H1 (cell line): ENCODE results near the gene EPB41L5. TPM values are rescaled to one million over a fixed set of nuclear protein-coding genes. Genes with fewer than 3 reads are reported as not detected.

ENCODE experiments used
- CTCF ChIA-PET: fragments of 300-600 bp; sonication (Branson Sonifier 250); formaldehyde crosslinking; loops from one replicate; lab custom pipeline; 2021; ENCODE audit not compliant: partially characterized antibody; lab: Charles Lee
- POLR2A ChIA-PET: fragments of 300-600 bp; sonication (Branson Sonifier 250); formaldehyde crosslinking; loops from one replicate; lab custom pipeline; 2021; ENCODE audit warnings: inconsistent platforms; ENCODE audit not compliant: partially characterized antibody; lab: Charles Lee
- DNase-seq, 2 experiments: peaks; one replicate each; pipeline versions ENCODE4 v3.0.0 to v3.0.0-alpha.2; 2010 to 2022; ENCODE audit warnings: low spot score in 2 of 2, low read depth in 1 of 2, mixed read lengths in 1 of 2
- FAIRE-seq: peaks from 2 replicates; lab custom pipeline; 2011; peaks lifted over from hg19 to GRCh38; lab: Jason Lieb, UNC
- H2AFZ ChIP-seq: 2 replicates; pipeline ENCODE4 v1.8.1; 2012; ENCODE audit warnings: low read length, inconsistent platforms
- H2AK5ac ChIP-seq: 2 replicates; pipeline ENCODE4 v1.6.1; 2013; ENCODE audit warnings: low read depth, low read length
- H2BK120ac ChIP-seq: replicated peaks from 2 replicates; pipeline ENCODE3; 2013; ENCODE audit warnings: low read depth, low read length, inconsistent platforms
- H2BK12ac ChIP-seq: 2 replicates; pipeline ENCODE4 v1.6.1; 2013; ENCODE audit warnings: low read depth, low read length
- H2BK15ac ChIP-seq: 2 replicates; pipeline ENCODE4 v1.6.1; 2013; ENCODE audit warnings: low read length
- H2BK20ac ChIP-seq: 2 replicates; pipeline ENCODE4 v1.6.1; 2013; ENCODE audit warnings: low read length
- H2BK5ac ChIP-seq: 2 replicates; pipeline ENCODE4 v1.6.1; 2013; ENCODE audit warnings: low read depth, low read length
- H3K14ac ChIP-seq: 2 replicates; pipeline ENCODE4 v1.6.1; 2013; ENCODE audit warnings: inconsistent platforms; ENCODE audit not compliant: insufficient read length
- H3K18ac ChIP-seq: 2 replicates; pipeline ENCODE4 v1.6.1; 2013; ENCODE audit warnings: low read length; ENCODE audit errors: extremely low read depth
- H3K23ac ChIP-seq: 2 replicates; pipeline ENCODE4 v1.6.1; 2013; ENCODE audit warnings: inconsistent platforms; ENCODE audit not compliant: insufficient read length
- H3K23me2 ChIP-seq: 2 replicates; pipeline ENCODE4 v1.6.1; 2013; ENCODE audit warnings: low read depth, low read length
- H3K27ac ChIP-seq: 2 replicates; pipeline ENCODE4 v1.6.1; 2011; ENCODE audit warnings: low read depth, low read length, inconsistent platforms
- H3K27me3 ChIP-seq, 4 experiments: replicated peaks in 1 of 4; 1 replicate in 1 of 4; 2 replicates in 3 of 4; pipeline versions ENCODE4 v1.6.1 to v1.8.1; 2011 to 2013; ENCODE audit warnings: low read length in 3 of 4, mild to moderate bottlenecking in 3 of 4, inconsistent platforms in 2 of 4, mixed read lengths in 2 of 4, moderate library complexity in 1 of 4; ENCODE audit not compliant: control insufficient read depth in 3 of 4, insufficient read depth in 3 of 4; ENCODE audit errors: extremely low read depth in 1 of 4
- H3K36me3 ChIP-seq, 4 experiments: 2 replicates each; pipeline versions ENCODE4 v1.6.1 to v1.8.1; 2011 to 2013; ENCODE audit warnings: mild to moderate bottlenecking in 4 of 4, low read length in 3 of 4, moderate library complexity in 2 of 4, control low read depth in 1 of 4, inconsistent platforms in 1 of 4; ENCODE audit not compliant: insufficient read depth in 4 of 4, control insufficient read depth in 2 of 4
- H3K4ac ChIP-seq: replicated peaks from 2 replicates; pipeline ENCODE3; 2013; ENCODE audit warnings: low read length, low read depth, mixed read lengths, inconsistent platforms; ENCODE audit not compliant: insufficient read length
- H3K4me1 ChIP-seq, 4 experiments: replicated peaks in 1 of 4; 1 replicate in 1 of 4; 2 replicates in 3 of 4; pipeline versions ENCODE4 v1.6.1 to v1.8.1; 2011 to 2013; ENCODE audit warnings: low read length in 3 of 4, inconsistent platforms in 2 of 4, mixed read lengths in 1 of 4; ENCODE audit not compliant: insufficient read depth in 4 of 4, control insufficient read depth in 3 of 4
- H3K4me2 ChIP-seq, 2 experiments: 2 replicates each; pipeline versions ENCODE4 v1.6.1 to v1.8.1; 2011 to 2013; ENCODE audit warnings: low read depth in 2 of 2, low read length in 2 of 2, control low read depth in 1 of 2, inconsistent platforms in 1 of 2, mild to moderate bottlenecking in 1 of 2; ENCODE audit not compliant: insufficient read depth in 1 of 2
- H3K4me3 ChIP-seq, 4 experiments: fragments of 200-600, 300-600 bp in 1 of 4; sonication (generic), shearing (Covaris generic), sonication (Bioruptor Twin) in 1 of 4; 2 replicates each; pipeline versions ENCODE4 v1.5.1 to v1.8.1; 2011 to 2016; ENCODE audit warnings: low read length in 4 of 4, low read depth in 3 of 4, control low read depth in 2 of 4, inconsistent platforms in 2 of 4, mild to moderate bottlenecking in 2 of 4, mixed read lengths in 1 of 4, moderate library complexity in 1 of 4; ENCODE audit not compliant: insufficient read depth in 2 of 4; ENCODE audit errors: extremely low read depth in 1 of 4
- H3K56ac ChIP-seq: replicated peaks from 2 replicates; pipeline ENCODE3; 2013; ENCODE audit warnings: low read depth, mild to moderate bottlenecking, mixed read lengths, low read length, inconsistent platforms; ENCODE audit not compliant: insufficient read length
- H3K79me1 ChIP-seq: 2 replicates; pipeline ENCODE4 v1.6.1; 2013; ENCODE audit warnings: low read depth, low read length, control low read depth
- H3K79me2 ChIP-seq, 2 experiments: 2 replicates each; pipeline versions ENCODE4 v1.6.1 to v1.8.1; 2012 to 2013; ENCODE audit warnings: low read length in 2 of 2, mild to moderate bottlenecking in 2 of 2, inconsistent platforms in 1 of 2; ENCODE audit not compliant: insufficient read depth in 2 of 2, control insufficient read depth in 1 of 2
- H3K9ac ChIP-seq, 4 experiments: replicated peaks in 1 of 4; 1 replicate in 1 of 4; 2 replicates in 3 of 4; pipeline versions ENCODE4 v1.6.1 to v1.8.1; 2011 to 2013; ENCODE audit warnings: low read depth in 3 of 4, low read length in 3 of 4, control low read depth in 2 of 4, mild to moderate bottlenecking in 2 of 4, moderate library complexity in 2 of 4, inconsistent platforms in 1 of 4; ENCODE audit errors: extremely low read depth in 1 of 4
- H3K9me3 ChIP-seq, 2 experiments: 2 replicates each; pipeline versions ENCODE4 v1.6.1 to v1.8.1; 2012 to 2013; ENCODE audit warnings: mild to moderate bottlenecking in 2 of 2, moderate library complexity in 2 of 2, control low read depth in 1 of 2, inconsistent platforms in 1 of 2, low read depth in 1 of 2, low read length in 1 of 2, mixed read lengths in 1 of 2; ENCODE audit not compliant: insufficient read depth in 2 of 2
- H4K20me1 ChIP-seq, 2 experiments: replicated peaks in 1 of 2; 2 replicates each; pipeline versions ENCODE3 to v1.8.1; 2011 to 2013; ENCODE audit warnings: inconsistent platforms in 2 of 2, low read length in 2 of 2, mild to moderate bottlenecking in 1 of 2; ENCODE audit not compliant: insufficient read depth in 2 of 2, control insufficient read depth in 1 of 2
- H4K5ac ChIP-seq: 2 replicates; pipeline ENCODE4 v1.6.1; 2013; ENCODE audit warnings: low read length, low read depth, mixed read lengths, inconsistent platforms; ENCODE audit not compliant: insufficient read length
- H4K8ac ChIP-seq: 2 replicates; pipeline ENCODE4 v1.8.0; 2013; ENCODE audit warnings: mild to moderate bottlenecking, moderate library complexity, low read length, inconsistent platforms; ENCODE audit not compliant: insufficient read depth; ENCODE audit errors: extremely low read depth
- H4K91ac ChIP-seq: replicated peaks from 2 replicates; pipeline ENCODE3; 2013; ENCODE audit warnings: low read length, mixed read lengths, inconsistent platforms; ENCODE audit not compliant: insufficient read length
- CREB1 ChIP-seq: IDR thresholded peaks from 2 replicates; pipeline ENCODE4 v1.6.1; 2012; ENCODE audit warnings: inconsistent platforms
- EP300 ChIP-seq, 2 experiments: IDR thresholded peaks; 1 replicate in 1 of 2; 2 replicates in 1 of 2; pipeline ENCODE4 v1.6.1; 2011 to 2012; ENCODE audit warnings: low read depth in 2 of 2, low read length in 2 of 2, mild to moderate bottlenecking in 2 of 2, borderline replicate concordance in 1 of 2, inconsistent platforms in 1 of 2, moderate library complexity in 1 of 2
- KDM4A ChIP-seq: IDR thresholded peaks from one replicate; pipeline ENCODE4 v1.7.1; 2012; ENCODE audit warnings: low read depth, mild to moderate bottlenecking, moderate library complexity, low read length, inconsistent platforms; ENCODE audit not compliant: severe bottlenecking
- SP4 ChIP-seq: IDR thresholded peaks from 2 replicates; pipeline ENCODE4 v1.6.1; 2012; ENCODE audit warnings: low read length, inconsistent platforms
- TCF12 ChIP-seq: IDR thresholded peaks from 2 replicates; pipeline ENCODE4 v1.6.1; 2011; ENCODE audit warnings: low read depth, mild to moderate bottlenecking, low read length
- WGBS, 2 experiments: shearing (Covaris generic) in 1 of 2; methylation state at CpG; one replicate each; pipeline versions ENCODE4 v1.1.6 to v1.1.7; 2013 to 2015; ENCODE audit warnings: low lambda C conversion rate in 2 of 2, mixed read lengths in 2 of 2, inconsistent platforms in 1 of 2, low coverage in 1 of 2, missing lambda C conversion rate in 1 of 2; ENCODE audit not compliant: insufficient replicate concordance in 2 of 2, insufficient coverage in 1 of 2, insufficient read length in 1 of 2; ENCODE audit errors: extremely low coverage in 1 of 2, missing lambda C conversion rate in 1 of 2; 5-methylcytosine and 5-hydroxymethylcytosine counted together
- polyA plus RNA-seq, 7 experiments: library from polyadenylated mRNA; depleted of rRNA in 3 of 7; stranded (reverse) in 5 of 7; unstranded in 2 of 7; fragments of >200 nt in 5 of 7; fragments of 200-250 nt in 2 of 7; gene quantifications; 1 replicate in 5 of 7; 2 replicates in 1 of 7; 4 replicates in 1 of 7; pipeline versions ENCODE4 v1.2.1 to v1.2.3, GENCODE V29; 2011 to 2013; ENCODE audit warnings: missing spikeins in 2 of 7, mixed read lengths in 2 of 7
- total RNA-seq: library from RNA; stranded (reverse); fragmentation: NEBNext Ultra II Directional; extraction: Animal tissue kit (Norgen Biotek cat#: 25700); gene quantifications from 2 replicates; pipeline ENCODE4 v1.2.1, GENCODE V29; 2021
- TF ChIP-seq, protein P1 (sequence below): IDR thresholded peaks from 2 replicates; pipeline ENCODE4 v1.6.1; 2012; ENCODE audit warnings: inconsistent platforms

The EPB41L5 gene
- total and polyA plus RNA-seq, 2 of the 8 experiments (the other 6 are each of a cell fraction or from before 2014, with no cell fraction given), result 13.5 to 32.3 TPM

DNA sequence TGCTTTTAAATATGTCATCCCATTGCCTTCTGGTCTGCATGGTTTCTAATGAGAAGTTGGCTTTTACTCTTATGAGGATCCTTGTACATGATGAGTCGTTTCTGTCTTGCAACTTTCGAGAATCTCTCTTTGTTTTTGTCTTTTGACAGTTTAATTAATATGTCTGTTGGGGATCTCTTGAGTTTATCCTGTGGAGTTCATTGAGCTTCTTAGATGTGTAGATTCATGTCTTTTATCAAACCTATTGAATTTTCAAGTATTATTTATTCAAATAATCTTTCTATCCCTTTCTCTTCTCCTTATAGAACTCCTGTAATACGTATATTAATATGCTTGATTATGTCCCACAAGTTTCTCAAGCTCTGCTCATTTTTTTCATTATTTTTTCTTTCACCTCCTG, 142.4 kb downstream of the EPB41L5 start:
- ChIA-PET POLR2A (no interaction called here), CTCF (interaction anchor here (1.2 to 1.6 kb wide), 3 partner anchors 19 to 436 kb away, joined by 3 to 8 read pairs (median 5); no protein-coding TSS in a partner anchor)
- Histone ChIP-seq H3K36me3 (peaks cover 2 to 19% (median 8%) of the 10 kb centered on the region in 4 experiments; a peak in 2 of 8 replicates), H3K23ac (no peak overlapping the region), H3K14ac (no peak overlapping the region), H3K4ac (no peak overlapping the region), H3K9ac (no peak overlapping the region), H3K27ac (no peak overlapping the region), H3K23me2 (no peaks in the 10 kb centered on the region), H4K91ac (no peak overlapping the region), H3K4me3 (no peak overlapping the region), H3K9me3 (peaks cover 0 to 12% of the 10 kb centered on the region in 2 experiments; a peak in 3 of 4 replicates), H3K4me2 (no peak overlapping the region), H3K4me1 (no peaks in the 10 kb centered on the region), H4K8ac (no peak overlapping the region), H4K5ac (no peak overlapping the region), H2BK20ac (no peak overlapping the region), H3K79me2 (no peaks in the 10 kb centered on the region), H2AK5ac (no peak overlapping the region), H2AFZ (no peak overlapping the region), H3K56ac (no peak overlapping the region), H2BK12ac (no peak overlapping the region), H3K79me1 (no peaks in the 10 kb centered on the region), H2BK120ac (no peak overlapping the region), H2BK15ac (no peak overlapping the region), H3K18ac (no peak overlapping the region), H2BK5ac (no peak overlapping the region), H4K20me1 (no peaks in the 10 kb centered on the region), H3K27me3 (no peaks in the 10 kb centered on the region)
- FAIRE-seq (no peak), DNase-seq (no peak)
- 93% methylated on average over 3 of the region's 3 CpGs; no CpG with 5 or more reads in 1 of the 2 experiments for WGBS, 2 experiments
- TF ChIP-seq CREB1, result no peak
- no peak for TF ChIP-seq KDM4A
- TF ChIP-seq EP300 (IDR thresholded peaks at IDR 0.05; ENCODE audit: borderline replicate concordance in 1 of 2, low read depth in 2 of 2, low read length in 2 of 2), result no peak
- no peak for TF ChIP-seq TCF12
- TF ChIP-seq, protein P1, sequence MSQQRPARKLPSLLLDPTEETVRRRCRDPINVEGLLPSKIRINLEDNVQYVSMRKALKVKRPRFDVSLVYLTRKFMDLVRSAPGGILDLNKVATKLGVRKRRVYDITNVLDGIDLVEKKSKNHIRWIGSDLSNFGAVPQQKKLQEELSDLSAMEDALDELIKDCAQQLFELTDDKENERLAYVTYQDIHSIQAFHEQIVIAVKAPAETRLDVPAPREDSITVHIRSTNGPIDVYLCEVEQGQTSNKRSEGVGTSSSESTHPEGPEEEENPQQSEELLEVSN, result no peak
- TF ChIP-seq SP4, result no peak
